ENCODE results near the gene DEPDC5. TPM values are rescaled to one million over a fixed set of nuclear protein-coding genes. Genes with fewer than 3 reads are reported as not detected.

Gene DEPDC5
- total RNA-seq, 4 donors from 2014 or later, result 6.6 to 12.2 (median 10.4) TPM

- Histone ChIP-seq H3K4me3 (no peak overlapping the region), H3K27ac (no peak overlapping the region), H3K27me3 (no peaks in the 10 kb centered on the region), H3K4me1 (no peaks in the 10 kb centered on the region), H3K9me3 (no peaks in the 10 kb centered on the region), H3K36me3 (peaks cover 0 to 5% of the 10 kb centered on the region in 2 donors)
- ATAC-seq, result no peak
- DNase-seq, result no peak
- no peak for TF ChIP-seq CTCF (IDR thresholded peaks at IDR 0.05 in 4 of 5, conservative IDR thresholded peaks at IDR 0.05 in 1 of 5)
- TF ChIP-seq POLR2A (IDR thresholded peaks at IDR 0.05), result no peak
- in situ Hi-C loops (cut with MboI; ENCODE audit: low sequenced_read_pairs in 4 of 4), result no loop called here
- intact Hi-C loops (cut with DNase I; ENCODE audit: low total_unique reads), result no loop called here
Measured at GRCh38 chr22:31881200-31881599, 127.4 kb downstream of the DEPDC5 start.

- ATAC-seq (no peak), DNase-seq (no peak)
- H3K27me3 ChIP-seq, result no peaks in the 10 kb centered on the region
- H3K36me3 ChIP-seq, result peaks cover 0 to 5% of the 10 kb centered on the region in 2 donors
- no peak overlapping the region for H3K4me3 ChIP-seq
- no peaks in the 10 kb centered on the region for H3K4me1 ChIP-seq
- no peak overlapping the region for H3K27ac ChIP-seq
- in situ Hi-C loops (cut with MboI; ENCODE audit: low sequenced_read_pairs in 4 of 4), result no loop called here
- no peaks in the 10 kb centered on the region for H3K9me3 ChIP-seq
- intact Hi-C loops (cut with DNase I; ENCODE audit: low total_unique reads), result no loop called here
- no peak for TF ChIP-seq CTCF (IDR thresholded peaks at IDR 0.05 in 4 of 5, conservative IDR thresholded peaks at IDR 0.05 in 1 of 5)
- no peak for TF ChIP-seq POLR2A (IDR thresholded peaks at IDR 0.05)
Measured at GRCh38 chr22:31881865-31882264, 128.0 kb downstream of the DEPDC5 start.

DNA sequence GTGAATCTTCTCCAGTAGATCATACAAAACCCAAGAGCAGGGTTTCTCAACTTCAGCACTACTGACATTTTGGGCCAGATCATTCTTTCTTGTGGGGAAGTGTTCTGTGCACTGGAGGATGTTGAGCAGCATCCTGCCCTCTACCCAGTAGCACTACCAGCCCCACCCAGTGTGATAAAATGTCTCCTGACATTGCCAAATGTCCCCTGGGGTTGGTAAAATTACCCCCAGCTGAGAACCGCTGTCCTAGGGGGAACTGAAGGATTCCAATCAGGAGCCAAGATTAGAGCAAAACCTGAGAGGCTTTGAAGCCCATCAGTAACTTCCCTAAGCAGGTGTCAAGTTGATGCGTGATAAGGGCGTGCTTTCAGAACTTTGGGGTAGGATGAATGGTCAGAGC lies 129.2 kb downstream of the DEPDC5 start:
- Histone ChIP-seq H3K4me1 (no peaks in the 10 kb centered on the region), H3K4me3 (no peak overlapping the region), H3K9me3 (no peaks in the 10 kb centered on the region), H3K27me3 (no peaks in the 10 kb centered on the region), H3K27ac (no peak overlapping the region), H3K36me3 (peaks cover 0 to 5% of the 10 kb centered on the region in 2 donors)
- intact Hi-C loops (cut with DNase I; ENCODE audit: low total_unique reads) (no loop called here), in situ Hi-C loops (cut with MboI; ENCODE audit: low sequenced_read_pairs in 4 of 4) (no loop called here)
- no peak for ATAC-seq
- no peak for DNase-seq
- TF ChIP-seq CTCF (IDR thresholded peaks at IDR 0.05 in 4 of 5, conservative IDR thresholded peaks at IDR 0.05 in 1 of 5) (no peak), POLR2A (IDR thresholded peaks at IDR 0.05) (no peak)

DNA sequence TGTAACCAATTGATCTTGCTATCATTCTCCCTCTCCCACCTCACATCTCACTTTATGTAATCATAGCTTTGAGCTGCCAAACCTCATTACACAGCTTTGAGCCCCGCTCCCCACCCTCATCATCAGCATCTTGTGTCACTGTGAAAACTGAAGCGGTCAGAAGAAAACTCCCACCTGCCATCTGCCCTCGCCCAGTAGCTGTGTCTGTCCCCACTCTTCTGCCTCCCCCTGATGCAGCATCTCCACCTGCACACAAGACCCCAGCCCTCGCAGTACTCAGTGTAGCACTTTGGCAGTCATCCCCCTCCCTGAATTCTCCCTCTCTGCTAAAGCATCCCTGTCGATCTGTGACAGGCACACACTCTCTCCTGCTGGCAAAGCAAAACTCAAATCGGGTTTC lies 130.2 kb downstream of the DEPDC5 start:
- Histone ChIP-seq H3K9me3 (no peaks in the 10 kb centered on the region), H3K27me3 (no peaks in the 10 kb centered on the region), H3K4me1 (no peaks in the 10 kb centered on the region), H3K4me3 (no peak overlapping the region), H3K36me3 (peaks cover 0 to 5% of the 10 kb centered on the region in 2 donors), H3K27ac (no peak overlapping the region)
- TF ChIP-seq POLR2A (IDR thresholded peaks at IDR 0.05) (no peak), CTCF (IDR thresholded peaks at IDR 0.05 in 4 of 5, conservative IDR thresholded peaks at IDR 0.05 in 1 of 5) (no peak)
- intact Hi-C loops (cut with DNase I; ENCODE audit: low total_unique reads) (no loop called here), in situ Hi-C loops (cut with MboI; ENCODE audit: low sequenced_read_pairs in 4 of 4) (no loop called here)
- ATAC-seq, result no peak
- no peak for DNase-seq

Data from gastrocnemius medialis (tissue), 4 donors.